OCI-LY1 (cell line): Measurements from ENCODE around the gene PBRM1.
"Not testable (repeated sequence)": the region's sequence is repeated elsewhere in the genome, so short reads cannot be mapped to it uniquely, and the experiment has no call there.

Source experiments
- H2AFZ ChIP-seq: fragments of 200-600 bp; sonication (generic), shearing (Covaris generic); 2 replicates; pipeline ENCODE4 v1.6.0; 2014; ENCODE audit warnings: antibody characterized with exemption, mild to moderate bottlenecking, low read length
- H3F3A ChIP-seq: fragments of 200-600 bp; sonication (generic), shearing (Covaris generic); 2 replicates; pipeline ENCODE4 v1.6.0; 2014; ENCODE audit warnings: mild to moderate bottlenecking, antibody characterized with exemption, low read length, moderate library complexity; ENCODE audit not compliant: insufficient read depth
- H3K27ac ChIP-seq: fragments of 200-600 bp; sonication (generic); 2 replicates; pipeline ENCODE4 v1.5.1; 2014; ENCODE audit warnings: low read length, mixed run types, mild to moderate bottlenecking, low read depth; ENCODE audit not compliant: poor library complexity, severe bottlenecking
- H3K27me3 ChIP-seq: fragments of 200-600 bp; sonication (generic); 2 replicates; pipeline ENCODE4 v1.6.0; 2014; ENCODE audit warnings: antibody characterized with exemption, mild to moderate bottlenecking, low read length, moderate library complexity; ENCODE audit not compliant: insufficient read depth
- H3K36me3 ChIP-seq: fragments of 200-600 bp; sonication (generic); 2 replicates; pipeline ENCODE4 v1.6.1; 2014; ENCODE audit warnings: mild to moderate bottlenecking, antibody characterized with exemption, low read length, moderate library complexity, mixed read lengths; ENCODE audit not compliant: insufficient read depth
- H3K4me1 ChIP-seq: fragments of 200-600 bp; sonication (generic); 2 replicates; pipeline ENCODE4 v1.5.1; 2014; ENCODE audit warnings: mild to moderate bottlenecking, low read length, moderate library complexity; ENCODE audit not compliant: insufficient read depth, severe bottlenecking
- H3K4me2 ChIP-seq: fragments of 200-600 bp; sonication (generic), shearing (Covaris generic); 2 replicates; pipeline ENCODE4 v1.6.1; 2014; ENCODE audit warnings: low read length
- H3K4me3 ChIP-seq: fragments of 200-600 bp; sonication (generic); 2 replicates; pipeline ENCODE4 v1.5.1; 2014; ENCODE audit warnings: low read length, low read depth, mild to moderate bottlenecking, mixed read lengths; ENCODE audit not compliant: poor library complexity, severe bottlenecking
- H3K79me2 ChIP-seq: fragments of 200-600 bp; shearing (Covaris generic); 2 replicates; pipeline ENCODE4 v1.6.1; 2016; ENCODE audit warnings: mixed run types, low read length, mixed read lengths; ENCODE audit not compliant: insufficient read depth
- H3K9ac ChIP-seq: fragments of 200-600 bp; sonication (generic), shearing (Covaris generic); 2 replicates; pipeline ENCODE4 v1.6.1; 2014; ENCODE audit warnings: mild to moderate bottlenecking, low read length, mixed read lengths
- H3K9me2 ChIP-seq: fragments of 200-600 bp; sonication (generic), shearing (Covaris generic); 2 replicates; pipeline ENCODE4 v1.6.1; 2014; ENCODE audit warnings: low read depth, mild to moderate bottlenecking, low read length, mixed read lengths
- H3K9me3 ChIP-seq: fragments of 200-600 bp; shearing (Covaris generic); 2 replicates; pipeline ENCODE4 v1.6.1; 2014; ENCODE audit warnings: low read length, mixed read lengths
- H4K20me1 ChIP-seq: fragments of 200-600 bp; sonication (generic), shearing (Covaris generic); 2 replicates; pipeline ENCODE4 v1.6.0; 2016; ENCODE audit warnings: mild to moderate bottlenecking, low read length; ENCODE audit not compliant: insufficient read depth
- EZH2 ChIP-seq: fragments of 200-600 bp; sonication (generic), shearing (Covaris generic); IDR thresholded peaks from 2 replicates; pipeline ENCODE4 v1.8.0; 2017; ENCODE audit warnings: borderline replicate concordance, mixed run types, mild to moderate bottlenecking, antibody characterized with exemption, low read length, moderate library complexity, mixed read lengths
- TF ChIP-seq, protein P1 (sequence below): fragments of 200-600 bp; sonication (generic), shearing (Covaris generic); IDR thresholded peaks from 2 replicates; pipeline ENCODE4 v1.5.1; 2017; ENCODE audit warnings: mild to moderate bottlenecking, antibody characterized with exemption, low read length, moderate library complexity, mixed read lengths

PBRM1 gene

DNA sequence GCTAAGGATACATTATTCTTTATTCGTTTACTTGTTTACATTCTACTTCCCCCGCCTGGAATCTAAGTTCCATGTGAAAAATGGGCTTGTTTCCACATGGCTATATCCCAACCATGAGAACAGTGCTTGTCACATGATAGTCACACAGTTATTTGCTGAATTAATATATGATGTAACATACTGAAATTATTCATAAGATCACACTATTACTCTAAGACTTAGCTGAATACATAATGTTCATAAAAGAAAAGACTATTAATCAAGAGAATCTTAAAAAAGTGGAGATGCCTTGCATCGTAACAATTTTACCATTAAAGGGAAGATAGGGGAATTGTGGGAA, 6.5 kb downstream of the PBRM1 start:
- H3K4me1 ChIP-seq, result peaks cover 9% of the 10 kb centered on the region
- H3F3A ChIP-seq, result no peaks in the 10 kb centered on the region
- H3K9me3 ChIP-seq, result no peaks in the 10 kb centered on the region
- no peaks in the 10 kb centered on the region for H3K9me2 ChIP-seq
- no peaks in the 10 kb centered on the region for H3K27me3 ChIP-seq
- no peak overlapping the region for H2AFZ ChIP-seq
- no peaks in the 10 kb centered on the region for H4K20me1 ChIP-seq
- peaks cover 27% of the 10 kb centered on the region for H3K79me2 ChIP-seq
- no peak overlapping the region for H3K27ac ChIP-seq
- no peak overlapping the region for H3K4me3 ChIP-seq
- peaks cover 63% of the 10 kb centered on the region for H3K36me3 ChIP-seq
- no peak for TF ChIP-seq EZH2
- no peak overlapping the region for H3K4me2 ChIP-seq
- H3K9ac ChIP-seq, result no peak overlapping the region

DNA sequence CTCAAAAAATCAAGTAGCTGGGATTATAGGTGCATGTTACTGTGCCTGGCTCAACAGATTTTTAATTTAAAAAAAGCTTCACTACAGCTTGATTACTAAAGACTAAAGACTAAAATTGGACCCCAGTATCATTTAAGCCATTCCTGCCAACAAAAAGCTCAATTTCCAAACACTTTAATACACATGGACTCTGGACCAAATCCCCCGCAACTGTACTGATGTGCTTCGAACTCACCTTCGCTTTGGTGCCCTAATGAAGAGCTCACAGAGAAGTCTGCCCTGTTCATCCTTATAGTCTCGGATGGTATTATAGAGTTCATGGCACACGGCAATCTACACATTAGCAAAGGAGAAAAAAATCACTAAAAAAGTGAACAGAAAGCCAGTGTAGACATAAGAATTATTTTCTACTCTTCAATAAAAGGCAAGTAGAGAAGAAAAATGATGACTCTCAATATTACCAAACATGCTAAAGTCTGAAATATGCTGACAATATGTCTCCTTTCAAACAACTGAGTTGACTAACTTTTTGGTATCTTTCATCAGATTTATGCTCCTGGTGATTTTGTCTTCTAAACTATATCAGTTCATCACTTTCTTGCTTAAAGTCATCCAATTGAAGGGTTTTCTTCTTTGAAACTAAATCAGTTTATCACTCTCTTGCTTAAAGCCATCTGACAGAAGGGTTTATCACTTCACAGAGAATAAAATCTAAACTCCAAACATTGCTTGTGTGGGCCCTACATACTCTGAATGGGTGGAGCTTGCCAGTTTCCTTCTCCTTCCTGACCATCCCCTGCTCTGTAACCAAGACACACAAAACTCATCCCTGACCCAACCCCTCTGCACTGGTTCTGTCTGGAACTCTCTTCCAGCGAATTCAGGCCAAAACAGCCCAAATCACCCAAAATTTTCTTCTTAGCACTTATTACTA, 7.2 kb downstream of the PBRM1 start:
- H3K27me3 ChIP-seq, result no peaks in the 10 kb centered on the region
- peaks cover 63% of the 10 kb centered on the region for H3K36me3 ChIP-seq
- H3F3A ChIP-seq, result no peaks in the 10 kb centered on the region
- no peak overlapping the region for H2AFZ ChIP-seq
- no peaks in the 10 kb centered on the region for H3K9me2 ChIP-seq
- H3K9me3 ChIP-seq, result no peaks in the 10 kb centered on the region
- H3K79me2 ChIP-seq, result peaks cover 21% of the 10 kb centered on the region
- H3K4me1 ChIP-seq, result peaks cover 3% of the 10 kb centered on the region
- H4K20me1 ChIP-seq, result no peaks in the 10 kb centered on the region
- no peak overlapping the region for H3K27ac ChIP-seq
- H3K4me3 ChIP-seq, result no peak overlapping the region
- TF ChIP-seq, protein P1, sequence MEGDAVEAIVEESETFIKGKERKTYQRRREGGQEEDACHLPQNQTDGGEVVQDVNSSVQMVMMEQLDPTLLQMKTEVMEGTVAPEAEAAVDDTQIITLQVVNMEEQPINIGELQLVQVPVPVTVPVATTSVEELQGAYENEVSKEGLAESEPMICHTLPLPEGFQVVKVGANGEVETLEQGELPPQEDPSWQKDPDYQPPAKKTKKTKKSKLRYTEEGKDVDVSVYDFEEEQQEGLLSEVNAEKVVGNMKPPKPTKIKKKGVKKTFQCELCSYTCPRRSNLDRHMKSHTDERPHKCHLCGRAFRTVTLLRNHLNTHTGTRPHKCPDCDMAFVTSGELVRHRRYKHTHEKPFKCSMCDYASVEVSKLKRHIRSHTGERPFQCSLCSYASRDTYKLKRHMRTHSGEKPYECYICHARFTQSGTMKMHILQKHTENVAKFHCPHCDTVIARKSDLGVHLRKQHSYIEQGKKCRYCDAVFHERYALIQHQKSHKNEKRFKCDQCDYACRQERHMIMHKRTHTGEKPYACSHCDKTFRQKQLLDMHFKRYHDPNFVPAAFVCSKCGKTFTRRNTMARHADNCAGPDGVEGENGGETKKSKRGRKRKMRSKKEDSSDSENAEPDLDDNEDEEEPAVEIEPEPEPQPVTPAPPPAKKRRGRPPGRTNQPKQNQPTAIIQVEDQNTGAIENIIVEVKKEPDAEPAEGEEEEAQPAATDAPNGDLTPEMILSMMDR, result no peak
- no peak for TF ChIP-seq EZH2
- no peak overlapping the region for H3K9ac ChIP-seq
- no peak overlapping the region for H3K4me2 ChIP-seq

DNA sequence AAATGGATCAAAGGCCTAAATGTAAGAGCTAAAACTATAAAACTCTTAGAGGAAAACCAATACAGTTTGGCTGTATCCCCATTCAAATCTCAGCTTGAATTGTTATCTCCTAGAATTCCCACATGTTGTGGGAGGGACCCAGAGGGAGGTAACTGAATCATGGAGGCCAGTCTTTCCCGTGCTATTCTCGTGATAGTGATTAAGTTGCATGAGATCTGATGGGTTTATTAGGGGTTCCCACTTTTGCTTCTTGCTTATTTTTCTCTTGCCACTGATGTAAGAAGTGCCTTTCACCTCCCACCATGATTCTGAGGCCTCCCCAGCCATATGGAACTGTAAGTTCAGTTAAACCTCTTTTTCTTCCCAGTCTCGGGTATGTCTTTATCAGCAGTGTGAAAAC, 9.5 kb downstream of the PBRM1 start:
- not testable (repeated sequence) for H3K9ac ChIP-seq, H3K27ac ChIP-seq, H3K4me2 ChIP-seq, H3K4me3 ChIP-seq, H4K20me1 ChIP-seq, H3K9me2 ChIP-seq, H3K79me2 ChIP-seq, H3K27me3 ChIP-seq, H3F3A ChIP-seq, H2AFZ ChIP-seq, H3K4me1 ChIP-seq, H3K9me3 ChIP-seq
- H3K36me3 ChIP-seq, result peaks cover 75% of the 10 kb centered on the region

DNA sequence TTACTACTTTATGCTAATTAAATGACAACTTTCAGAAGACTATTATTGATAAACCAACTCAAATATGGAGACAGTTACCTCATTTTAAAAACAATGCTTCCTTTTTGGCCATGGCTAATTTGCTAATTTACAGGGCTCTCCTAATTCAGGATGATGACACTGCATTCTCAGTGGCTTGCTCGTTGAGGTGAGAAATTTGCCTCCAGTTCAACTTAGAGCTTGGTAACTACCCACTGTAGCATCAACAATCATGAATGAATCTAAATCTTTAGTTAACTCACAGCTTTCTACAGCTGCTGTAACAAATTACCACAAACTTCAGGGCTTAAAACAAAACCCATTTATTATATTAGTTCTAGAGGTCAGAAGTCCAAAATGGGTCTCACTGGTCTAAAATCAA, 14.0 kb downstream of the PBRM1 start:
- no peak overlapping the region for H3K27ac ChIP-seq
- H3F3A ChIP-seq, result no peaks in the 10 kb centered on the region
- H2AFZ ChIP-seq, result no peak overlapping the region
- H3K79me2 ChIP-seq, result no peaks in the 10 kb centered on the region
- H3K9ac ChIP-seq, result no peak overlapping the region
- no peaks in the 10 kb centered on the region for H3K4me1 ChIP-seq
- peaks cover 62% of the 10 kb centered on the region for H3K36me3 ChIP-seq
- no peak overlapping the region for H3K4me2 ChIP-seq
- H3K27me3 ChIP-seq, result no peaks in the 10 kb centered on the region
- no peak overlapping the region for H3K4me3 ChIP-seq
- H4K20me1 ChIP-seq, result no peaks in the 10 kb centered on the region
- TF ChIP-seq, protein P1, result no peak
- no peak for TF ChIP-seq EZH2
- no peaks in the 10 kb centered on the region for H3K9me3 ChIP-seq
- H3K9me2 ChIP-seq, result no peaks in the 10 kb centered on the region
